Measurements from ENCODE around the gene EPAS1.
A peak's percentile ranks its signal among the peaks of the same experiment; 100 is the strongest.

Gene EPAS1

GRCh38 chr2:46308081-46308480, 10.9 kb downstream of the EPAS1 start:
- H3K27ac ChIP-seq: peak overlapping the region; percentile 71

GRCh38 chr2:46308629-46309028, 11.4 kb downstream of the EPAS1 start:
- TF ChIP-seq ZFX (IDR thresholded peaks at IDR 0.05) (no peak), CTCF (conservative IDR thresholded peaks at IDR 0.05) (no peak)
- no peak overlapping the region for H3K27ac ChIP-seq

More at GRCh38 chr2:46308081-46308480, 10.9 kb downstream of the EPAS1 start:
- TF ChIP-seq ZFX (IDR thresholded peaks at IDR 0.05): no peak
- no peak for TF ChIP-seq CTCF (conservative IDR thresholded peaks at IDR 0.05)

- TF ChIP-seq ZFX (IDR thresholded peaks at IDR 0.05): no peak
- TF ChIP-seq CTCF (conservative IDR thresholded peaks at IDR 0.05): no peak
- no peak overlapping the region for H3K27ac ChIP-seq
Observed at GRCh38 chr2:46309052-46309953, 12.1 kb downstream of the EPAS1 start.

- TF ChIP-seq ZFX (IDR thresholded peaks at IDR 0.05) (no peak), CTCF (conservative IDR thresholded peaks at IDR 0.05) (no peak)
- H3K27ac ChIP-seq: no peak overlapping the region
Observed at GRCh38 chr2:46310446-46310845, 13.2 kb downstream of the EPAS1 start.

- no peak overlapping the region for H3K27ac ChIP-seq
- TF ChIP-seq ZFX (IDR thresholded peaks at IDR 0.05): no peak
- TF ChIP-seq CTCF (conservative IDR thresholded peaks at IDR 0.05): no peak
Observed at GRCh38 chr2:46311651-46312223, 14.5 kb downstream of the EPAS1 start.

GRCh38 chr2:46313063-46313462, 15.9 kb downstream of the EPAS1 start:
- no peak for TF ChIP-seq ZFX (IDR thresholded peaks at IDR 0.05)
- no peak for TF ChIP-seq CTCF (conservative IDR thresholded peaks at IDR 0.05)

More at GRCh38 chr2:46313063-46313462, 15.9 kb downstream of the EPAS1 start:
- no peak overlapping the region for H3K27ac ChIP-seq
